Stimulated activated CD4-positive, alpha-beta T cell treated with anti-CD3 and anti-CD28 coated beads, Interleukin-4, amount 100 ng/mL, for 48 hours (primary cell): ENCODE results near the gene CACUL1.
"Not testable (repeated sequence)": the region's sequence is repeated elsewhere in the genome, so short reads cannot be mapped to it uniquely, and the experiment has no call there.

Source experiments
- DNase-seq, 2 donors: peaks; one replicate each; pipeline ENCODE4 v3.0.0-alpha.2; 2020; ENCODE audit warnings: low read depth in 2 of 2

Gene CACUL1

GRCh38 chr10:118768041-118768919, 13.5 kb upstream of the CACUL1 start:
- no peak for DNase-seq

GRCh38 chr10:118767297-118768040, 12.7 kb upstream of the CACUL1 start:
- DNase-seq, result no peak

- DNase-seq, result no peak
These were observed 9.4 kb upstream of the CACUL1 start for GRCh38 chr10:118764195-118764594.

DNA sequence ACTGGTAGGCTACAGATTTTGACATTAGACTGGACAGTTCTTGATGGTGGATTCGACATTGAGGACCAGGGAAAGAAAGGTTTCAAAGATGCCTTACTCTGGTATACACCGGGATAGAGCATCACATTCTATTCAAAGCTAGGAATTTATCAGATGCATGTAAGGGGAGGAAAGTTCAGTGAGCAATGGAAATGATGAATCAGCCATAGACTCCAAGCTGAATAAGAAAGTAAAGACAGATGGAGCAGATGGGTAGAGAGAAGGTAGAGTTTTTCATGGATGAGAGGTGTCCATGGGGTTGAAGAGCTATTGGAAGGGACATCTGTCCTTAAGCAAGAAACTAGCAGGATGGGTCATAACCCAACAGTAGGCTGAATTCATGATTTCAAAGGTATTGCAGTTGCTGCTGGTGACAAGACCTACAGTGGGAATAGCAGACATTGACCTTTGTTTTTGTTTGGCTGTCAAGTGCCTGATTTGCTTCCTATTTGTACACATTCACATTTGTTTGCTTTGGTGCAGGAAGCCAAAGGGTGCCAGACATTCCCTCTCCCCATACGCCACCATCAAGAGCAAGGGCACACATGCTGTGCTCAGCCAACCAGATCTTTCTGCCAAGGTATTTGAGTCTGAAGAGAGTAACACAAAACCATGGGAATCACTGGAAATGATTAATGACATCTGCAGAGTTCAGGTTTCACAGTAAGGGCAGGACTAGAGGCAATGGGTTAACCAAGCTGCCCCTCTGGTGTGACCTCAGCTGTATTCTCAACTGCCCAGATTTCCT, 8.6 kb upstream of the CACUL1 start:
- DNase-seq, result no peak

- DNase-seq, result no peak
These were observed 5.5 kb upstream of the CACUL1 start for GRCh38 chr10:118760265-118760664.

DNA sequence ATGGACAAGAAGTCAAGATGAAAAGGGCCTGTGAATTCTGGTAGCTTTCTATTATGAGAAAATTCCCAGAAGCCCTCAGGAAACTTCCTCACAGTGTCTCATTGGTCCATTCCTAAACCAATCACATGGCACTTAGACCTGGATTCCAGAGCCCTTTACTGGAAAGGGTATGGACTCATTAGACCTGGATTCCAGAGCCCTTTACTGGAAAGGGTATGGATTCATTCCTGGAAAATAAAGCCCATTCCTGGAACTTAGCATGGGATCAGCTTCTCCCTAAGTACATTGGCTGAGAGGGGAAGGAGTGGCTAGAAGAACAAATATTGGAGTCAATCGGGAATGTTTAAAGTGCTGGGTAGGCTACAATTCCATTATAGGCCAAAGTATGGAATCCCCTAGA, 3.7 kb upstream of the CACUL1 start:
- DNase-seq, result no peak

DNA sequence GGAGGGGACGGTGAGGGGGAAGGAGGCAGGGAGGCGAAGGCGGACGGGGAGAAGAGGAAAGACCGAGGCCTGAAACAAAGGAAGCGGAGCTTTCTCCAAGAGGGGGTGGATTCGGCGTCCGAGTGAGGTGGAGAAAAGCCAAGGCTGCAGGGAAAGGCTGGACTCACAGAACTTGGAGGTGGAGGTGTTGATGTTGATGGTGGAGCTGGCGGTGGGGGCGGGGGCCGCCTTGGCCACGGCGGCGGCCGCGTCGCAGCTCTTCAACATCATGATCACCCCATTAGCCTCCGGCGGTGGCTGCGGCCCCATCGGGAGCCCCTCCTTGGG, 578 bp downstream of the CACUL1 start:
- DNase-seq, result peak; percentile 14 to 26

DNA sequence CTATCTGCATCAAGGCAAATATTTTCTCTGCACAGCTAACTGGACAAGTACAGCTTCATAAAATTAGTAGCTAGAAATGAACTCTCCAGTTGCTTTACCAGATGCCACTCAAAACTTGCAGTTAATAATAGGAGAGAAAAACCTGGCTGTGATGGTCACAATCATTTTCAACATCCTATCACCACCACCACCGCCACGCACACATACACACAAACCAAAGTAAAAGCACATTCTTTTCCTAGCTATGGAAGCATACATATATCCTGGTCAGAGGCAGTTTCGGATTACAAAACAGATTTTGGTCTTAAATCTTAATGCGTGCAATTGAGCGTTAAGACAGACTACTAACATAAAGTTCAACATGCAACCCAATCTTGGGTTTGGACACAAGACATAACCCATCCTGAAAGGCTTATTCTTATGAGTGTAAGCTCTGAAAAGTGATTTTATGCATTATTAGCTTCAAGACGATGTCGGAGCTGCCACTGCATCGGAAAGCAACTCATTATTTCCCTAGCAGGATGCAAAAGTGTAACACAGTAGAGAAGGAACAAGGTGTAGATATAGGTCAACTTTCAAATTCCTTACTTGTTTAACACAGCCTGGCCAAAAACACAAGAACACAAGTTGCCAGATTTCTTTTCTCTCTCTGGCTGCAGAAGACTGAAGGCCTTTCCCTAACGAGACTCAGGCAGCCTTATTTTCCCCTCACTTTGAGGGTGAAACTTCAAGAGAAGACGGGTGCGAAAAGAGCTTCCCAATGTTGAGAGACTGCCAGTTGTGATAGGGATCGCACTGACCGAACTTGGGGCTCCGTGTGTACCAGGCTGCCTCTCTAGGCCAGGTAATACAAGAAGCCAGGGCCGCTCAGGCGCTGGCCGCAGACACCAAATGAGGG, 1.2 kb downstream of the CACUL1 start:
- peak in 1 of 2 donors; percentile 23 for DNase-seq

DNA sequence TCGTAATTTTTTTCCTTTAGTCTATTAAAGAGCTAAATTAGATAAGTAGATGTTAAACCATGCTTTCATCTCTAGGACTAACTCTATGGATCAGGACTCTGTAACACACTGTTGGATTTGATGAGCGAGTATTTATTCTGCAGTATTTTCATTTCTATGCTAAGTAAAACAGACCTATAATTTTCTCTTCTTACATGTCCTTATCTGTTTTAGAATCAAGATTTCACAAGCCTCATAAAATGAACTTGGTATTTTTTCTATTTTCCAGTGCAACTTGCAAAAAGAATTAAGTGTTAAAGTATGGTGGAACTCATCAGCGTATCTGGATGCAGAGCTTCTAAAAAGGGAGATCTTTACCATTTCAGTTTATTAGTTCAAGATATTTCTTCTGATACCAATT, 2.4 kb downstream of the CACUL1 start:
- no peak for DNase-seq

DNA sequence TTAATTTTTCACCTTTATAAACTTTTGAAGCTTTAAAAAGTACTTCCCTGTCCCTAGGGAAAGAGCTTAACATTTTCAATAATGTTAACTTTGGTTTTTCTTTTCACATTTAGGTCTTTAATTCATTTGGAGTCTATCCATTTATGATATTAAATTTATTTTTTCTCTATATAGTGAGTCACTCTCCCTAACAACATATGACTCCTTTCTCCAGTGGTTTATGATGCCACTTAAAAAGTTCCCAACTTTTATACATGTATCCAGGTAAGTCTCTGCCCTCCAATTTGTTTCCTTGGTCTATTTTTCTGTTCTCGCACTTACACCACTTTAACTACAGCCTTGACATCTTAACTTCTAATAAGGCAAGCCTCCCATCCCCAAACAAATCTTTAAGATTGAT, 3.5 kb downstream of the CACUL1 start:
- DNase-seq, result no peak

DNA sequence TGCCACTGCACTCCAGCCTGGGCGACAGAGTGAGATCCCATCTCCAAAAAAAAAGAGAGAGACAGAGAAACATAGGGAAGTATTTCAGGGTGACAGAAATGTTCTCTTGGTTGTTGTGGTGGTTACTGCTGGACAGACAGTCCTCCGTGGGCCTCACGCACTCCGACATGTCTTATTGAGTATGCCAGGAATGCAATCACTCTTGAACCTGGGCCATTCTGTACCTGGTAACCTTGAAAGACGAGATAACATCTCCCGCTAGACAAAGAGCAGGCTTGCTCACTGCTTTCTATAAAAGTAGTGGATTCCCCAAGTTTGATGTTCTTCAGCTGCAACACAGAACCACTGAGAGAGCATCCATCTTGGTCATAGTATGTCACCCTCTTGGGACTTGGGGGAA, 6.7 kb downstream of the CACUL1 start:
- no peak for DNase-seq

- no peak for DNase-seq
These were observed 8.5 kb downstream of the CACUL1 start for GRCh38 chr10:118746246-118746645.

DNA sequence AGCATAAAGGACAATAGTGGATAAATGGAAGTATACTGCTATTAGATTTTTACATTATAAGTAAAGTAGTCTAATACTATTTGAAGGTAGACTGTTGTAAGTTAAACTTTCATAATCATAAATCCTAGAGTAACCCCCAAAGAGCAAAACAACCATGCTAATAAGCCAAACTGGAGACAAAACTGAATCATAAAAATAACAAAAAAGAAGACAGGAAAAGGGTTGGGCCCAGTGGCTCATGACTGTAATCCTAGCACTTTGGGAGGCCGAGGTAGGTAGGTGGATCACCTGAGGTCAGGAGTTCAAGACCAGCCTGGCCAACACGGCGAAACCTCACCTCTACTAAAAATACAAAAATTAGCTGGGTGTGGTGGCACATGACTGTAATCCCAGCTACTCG, 9.7 kb downstream of the CACUL1 start:
- DNase-seq, result no peak

- not testable (repeated sequence) for DNase-seq
These were observed 10.3 kb downstream of the CACUL1 start for GRCh38 chr10:118744346-118744918.

GRCh38 chr10:118742782-118743181, 12.0 kb downstream of the CACUL1 start:
- DNase-seq, result no peak

GRCh38 chr10:118742032-118742431, 12.7 kb downstream of the CACUL1 start:
- DNase-seq, result no peak

DNA sequence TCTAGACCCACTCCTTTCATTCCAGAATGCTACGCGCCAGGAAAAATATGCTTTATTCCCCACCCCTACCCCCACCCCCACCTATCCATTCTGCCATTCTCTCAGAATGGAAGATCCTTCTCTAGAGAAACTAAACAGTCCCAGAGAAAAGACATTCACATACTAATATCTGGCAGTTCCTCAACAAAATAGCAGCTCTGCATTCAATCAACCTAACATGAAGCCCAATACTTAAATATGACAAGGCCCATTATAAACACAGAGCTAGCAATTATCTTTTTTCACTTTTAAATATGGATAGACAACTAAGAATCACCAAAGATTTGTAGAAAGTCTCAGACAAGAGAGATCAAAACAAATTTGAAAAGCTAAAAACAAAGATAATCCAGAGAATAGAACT, 16.4 kb downstream of the CACUL1 start:
- no peak for DNase-seq

- no peak for DNase-seq
These were observed 17.0 kb downstream of the CACUL1 start for GRCh38 chr10:118737603-118738302.

DNA sequence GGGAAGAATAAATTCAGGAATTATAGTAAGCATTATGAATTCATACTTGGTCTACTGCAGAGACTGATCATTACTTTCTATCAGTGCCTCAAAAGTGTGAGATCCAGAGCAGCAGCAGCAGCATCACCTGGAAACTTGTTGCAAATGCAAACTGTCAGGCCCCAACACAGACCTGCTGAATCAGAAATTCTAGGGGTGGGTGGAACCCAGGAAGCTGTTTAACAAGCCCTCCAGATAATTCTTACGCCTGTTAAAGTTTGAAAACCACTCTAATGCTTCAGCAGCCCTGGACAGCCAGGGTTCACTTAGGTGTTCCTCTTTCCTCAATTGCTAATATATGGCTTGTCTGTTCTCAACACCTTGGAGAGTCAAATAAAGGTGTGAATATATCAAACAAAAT, 19.5 kb downstream of the CACUL1 start:
- DNase-seq, result no peak

DNA sequence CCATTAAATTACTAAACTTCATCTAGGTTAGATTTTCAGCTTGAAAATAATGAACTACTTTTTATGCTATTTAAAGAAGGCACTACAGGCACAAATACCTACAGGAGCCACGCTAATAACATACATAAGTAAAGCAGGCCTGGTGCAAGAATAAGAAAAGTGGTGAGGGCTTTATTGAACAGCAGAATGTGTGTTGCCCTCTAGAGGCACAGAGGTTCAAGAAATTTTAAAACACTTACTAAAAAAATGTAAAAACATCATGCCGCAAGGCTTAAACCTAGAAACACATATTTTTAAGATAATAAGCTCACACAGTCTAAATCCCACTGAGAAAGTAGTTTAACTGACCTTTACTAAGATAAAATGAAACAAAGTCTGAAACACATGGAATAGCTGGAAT, 20.3 kb downstream of the CACUL1 start:
- no peak for DNase-seq
